HG03095 (cell line): Measurements from ENCODE around the gene BCAM.
"Not testable (repeated sequence)": the region's sequence is repeated elsewhere in the genome, so short reads cannot be mapped to it uniquely, and the experiment has no call there.

ENCODE experiments used
- ATAC-seq: cut with Tn5 transposase; IDR thresholded peaks from one replicate; pipeline ENCODE4 v1.9.1; 2021; ENCODE audit warnings: moderate library complexity; ENCODE audit not compliant: unreplicated experiment

BCAM gene

GRCh38 chr19:44847144-44848035, 38.5 kb downstream of the BCAM start:
- no peak for ATAC-seq

- no peak for ATAC-seq
These were observed 39.3 kb downstream of the BCAM start for GRCh38 chr19:44848036-44848811.

- no peak for ATAC-seq
These were observed 40.0 kb downstream of the BCAM start for GRCh38 chr19:44848812-44849447.

GRCh38 chr19:44850641-44851109, 41.8 kb downstream of the BCAM start:
- no peak for ATAC-seq

- no peak for ATAC-seq
These were observed 42.5 kb downstream of the BCAM start for GRCh38 chr19:44851427-44851826.

GRCh38 chr19:44855606-44856005, 46.7 kb downstream of the BCAM start:
- no peak for ATAC-seq

GRCh38 chr19:44856421-44857083, 47.6 kb downstream of the BCAM start:
- no peak for ATAC-seq

GRCh38 chr19:44857837-44858236, 48.9 kb downstream of the BCAM start:
- ATAC-seq = no peak

GRCh38 chr19:44861576-44861975, 52.7 kb downstream of the BCAM start:
- not testable (repeated sequence) for ATAC-seq

GRCh38 chr19:44863990-44864389, 55.1 kb downstream of the BCAM start:
- no peak for ATAC-seq

- ATAC-seq = no peak
These were observed 56.4 kb downstream of the BCAM start for GRCh38 chr19:44865196-44865767.

- no peak for ATAC-seq
These were observed 57.8 kb downstream of the BCAM start for GRCh38 chr19:44866664-44867063.

- ATAC-seq = no peak
These were observed 58.7 kb downstream of the BCAM start for GRCh38 chr19:44867578-44867977.

- ATAC-seq = no peak
These were observed 61.0 kb downstream of the BCAM start for GRCh38 chr19:44869733-44870470.
